ENCODE measurements around the gene EARS2.
"Not testable (repeated sequence)": the region's sequence is repeated elsewhere in the genome, so short reads cannot be mapped to it uniquely, and the experiment has no call there.

The EARS2 gene

GRCh38 chr16:23523876-23524385, 33.2 kb downstream of the EARS2 start:
- no peak for DNase-seq

GRCh38 chr16:23523321-23523720, 33.8 kb downstream of the EARS2 start:
- DNase-seq, result no peak

- no peak for DNase-seq
Measured at GRCh38 chr16:23521965-23522364, 35.2 kb downstream of the EARS2 start.

GRCh38 chr16:23521037-23521743, 36.0 kb downstream of the EARS2 start:
- no peak for DNase-seq

GRCh38 chr16:23520500-23520899, 36.6 kb downstream of the EARS2 start:
- no peak for DNase-seq

- no peak for DNase-seq
Measured at GRCh38 chr16:23519282-23519681, 37.9 kb downstream of the EARS2 start.

- DNase-seq, result no peak
Measured at GRCh38 chr16:23518435-23518891, 38.7 kb downstream of the EARS2 start.

GRCh38 chr16:23516366-23517137, 40.6 kb downstream of the EARS2 start:
- DNase-seq, result no peak

- DNase-seq, result no peak
Measured at GRCh38 chr16:23515881-23516280, 41.3 kb downstream of the EARS2 start.

GRCh38 chr16:23514381-23515152, 42.6 kb downstream of the EARS2 start:
- DNase-seq, result no peak

GRCh38 chr16:23512168-23512695, 44.9 kb downstream of the EARS2 start:
- no peak for DNase-seq

GRCh38 chr16:23511731-23512130, 45.4 kb downstream of the EARS2 start:
- no peak for DNase-seq

GRCh38 chr16:23510915-23511270, 46.3 kb downstream of the EARS2 start:
- not testable (repeated sequence) for DNase-seq

GRCh38 chr16:23510164-23510914, 46.8 kb downstream of the EARS2 start, which contains the start of gene GGA2:
Gene GGA2 (minus strand): TSS chr16:23510494. CDS start chr16:23510411, 83 bp downstream.
- DNase-seq, result peak; percentile 92

GRCh38 chr16:23509782-23510163, 47.4 kb downstream of the EARS2 start:
- DNase-seq, result peak; percentile 51

GRCh38 chr16:23509441-23509754, 47.8 kb downstream of the EARS2 start:
- DNase-seq, result no peak

- DNase-seq, result no peak
Measured at GRCh38 chr16:23508589-23509440, 48.3 kb downstream of the EARS2 start.

GRCh38 chr16:23506606-23506994, 50.5 kb downstream of the EARS2 start:
- no peak for DNase-seq

- DNase-seq, result no peak
Measured at GRCh38 chr16:23505671-23506605, 51.2 kb downstream of the EARS2 start.

- no peak for DNase-seq
Measured at GRCh38 chr16:23505180-23505665, 51.9 kb downstream of the EARS2 start.

Measured in left hindlimb (tissue), 1 donor.